Suprapubic skin (tissue), 3 donors: ENCODE data around the gene CUEDC2.

ENCODE experiments used
- CTCF ChIP-seq, 2 donors: fragments of 200-600 bp in 1 of 2; fragments of 450-650 bp in 1 of 2; sonication (generic) in 1 of 2; IDR thresholded peaks; one replicate each; pipeline ENCODE4 v1.5.1; 2016 to 2019; ENCODE audit warnings: antibody characterized with exemption in 2 of 2, mild to moderate bottlenecking in 1 of 2, moderate library complexity in 1 of 2
- EP300 ChIP-seq: sonication (generic); formaldehyde crosslinking; IDR thresholded peaks from one replicate; pipeline ENCODE4 v1.6.1; 2017; ENCODE audit warnings: antibody characterized with exemption

GRCh38 chr10:102408131-102408727, 24.1 kb downstream of the CUEDC2 start:
- TF ChIP-seq CTCF (IDR thresholded peaks at IDR 0.05), result no peak
- peak; percentile 69 for TF ChIP-seq EP300
